A549 (cell line): Measurements from ENCODE around the gene COPS8. TPM values are rescaled to one million over a fixed set of nuclear protein-coding genes. Genes with fewer than 3 reads are reported as not detected.
A peak's percentile ranks its signal among the peaks of the same experiment; 100 is the strongest.

Source experiments
- ATAC-seq, 2 experiments: fragments of 200-7000 bp in 1 of 2; fragments of >200 bp in 1 of 2; cut with Nextera tagmentation in 1 of 2; cut with Tn5 transposase in 1 of 2; 3 replicates each; pipeline versions ENCODE4 v1.8.0 to v1.9.1; 2018 to 2020; ENCODE audit warnings: mild to moderate bottlenecking in 1 of 2, moderate library complexity in 1 of 2
- CTCF ChIA-PET: fragments of 300-600 bp; sonication (Branson Sonifier 250); formaldehyde crosslinking; extraction: SDS; loops from one replicate; lab custom pipeline; 2021; ENCODE audit warnings: antibody characterized with exemption, inconsistent platforms; lab: Yijun Ruan, JAX
- POLR2A ChIA-PET: fragments of 350-600 bp; formaldehyde crosslinking; extraction: SDS; loops from one replicate; lab custom pipeline; 2021; ENCODE audit warnings: antibody characterized with exemption, inconsistent platforms; lab: Yijun Ruan, JAX
- DNase-seq, 2 experiments: peaks; one replicate each; pipeline versions ENCODE4 v3.0.0 to v3.0.0-alpha.2; 2011 to 2016; ENCODE audit warnings: low read depth in 1 of 2, low spot score in 1 of 2
- FAIRE-seq: peaks from 2 replicates; lab custom pipeline; 2011; peaks lifted over from hg19 to GRCh38; lab: Jason Lieb, UNC
- H3K27ac ChIP-seq, 2 experiments: fragments of >200 bp; sonication (Bioruptor Twin); formaldehyde crosslinking; 3 replicates each; pipeline ENCODE4 v1.5.1; 2016 to 2017
- H3K4me1 ChIP-seq: fragments of >200 bp; sonication (Bioruptor Twin); formaldehyde crosslinking; 3 replicates; pipeline ENCODE4 v1.6.1; 2016
- H3K4me2 ChIP-seq: fragments of >200 bp; sonication (Bioruptor Twin); formaldehyde crosslinking; 3 replicates; pipeline ENCODE4 v1.6.1; 2016
- H3K4me3 ChIP-seq: fragments of >200 bp; sonication (Bioruptor Twin); formaldehyde crosslinking; 3 replicates; pipeline ENCODE4 v1.5.1; 2016
- H3K9me3 ChIP-seq: fragments of >200 bp; sonication (Bioruptor Twin); formaldehyde crosslinking; 3 replicates; pipeline ENCODE4 v1.6.1; 2016
- BHLHE40 ChIP-seq: IDR thresholded peaks from 2 replicates; pipeline ENCODE4 v1.6.1; 2012; ENCODE audit warnings: low read depth, low read length, inconsistent platforms
- CBX8 ChIP-seq: fragments of 200-600 bp; sonication (generic); IDR thresholded peaks from 2 replicates; pipeline ENCODE4 v1.6.1; 2016
- CHD4 ChIP-seq: fragments of 200-600 bp; sonication (generic); IDR thresholded peaks from 2 replicates; pipeline ENCODE4 v1.6.1; 2016; ENCODE audit warnings: antibody characterized with exemption, mild to moderate bottlenecking, borderline replicate concordance
- EHF ChIP-seq: fragments of 250-450 bp; sonication (Bioruptor Pico); IDR thresholded peaks from 2 replicates; pipeline ENCODE4 v1.5.0; 2020; ENCODE audit warnings: mild to moderate bottlenecking
- EHMT2 ChIP-seq: fragments of 200-600 bp; sonication (generic); IDR thresholded peaks from 2 replicates; pipeline ENCODE4 v1.6.1; 2016; ENCODE audit warnings: antibody characterized with exemption, low read depth, mild to moderate bottlenecking, moderate library complexity
- EP300 ChIP-seq, 2 experiments: fragments of >200 bp; sonication (Bioruptor Twin); formaldehyde crosslinking; IDR thresholded peaks; 2 replicates in 1 of 2; 3 replicates in 1 of 2; pipeline ENCODE4 v1.6.1; 2016 to 2017
- FOSB ChIP-seq: fragments of 250-450 bp; sonication (Bioruptor Pico); IDR thresholded peaks from 2 replicates; pipeline ENCODE4 v1.5.0; 2020; ENCODE audit warnings: mild to moderate bottlenecking, moderate library complexity
- FOSL2 ChIP-seq, 2 experiments: fragments of 450-650 bp in 1 of 2; fragments of >200 bp in 1 of 2; sonication (Bioruptor Twin) in 1 of 2; formaldehyde crosslinking; IDR thresholded peaks; 2 replicates each; pipeline versions ENCODE4 v1.5.0 to v1.6.1; 2016 to 2020; ENCODE audit warnings: mild to moderate bottlenecking in 1 of 2, moderate library complexity in 1 of 2
- HDAC2 ChIP-seq: fragments of 200-600 bp; sonication (generic); IDR thresholded peaks from 2 replicates; pipeline ENCODE4 v1.6.1; 2016
- HEYL ChIP-seq: fragments of 250-450 bp; sonication (Bioruptor Pico); IDR thresholded peaks from 2 replicates; pipeline ENCODE4 v1.8.0; 2021; ENCODE audit warnings: mild to moderate bottlenecking, moderate library complexity
- HOXA7 ChIP-seq: fragments of 250-450 bp; sonication (Bioruptor Pico); IDR thresholded peaks from 2 replicates; pipeline ENCODE4 v1.5.0; 2020; ENCODE audit warnings: mild to moderate bottlenecking, moderate library complexity
- HOXB13 ChIP-seq: fragments of 250-450 bp; sonication (Bioruptor Pico); IDR thresholded peaks from 2 replicates; pipeline ENCODE4 v1.5.0; 2020; ENCODE audit warnings: low read depth, mild to moderate bottlenecking, moderate library complexity
- JUN ChIP-seq, 2 experiments: fragments of >200 bp; sonication (Bioruptor Twin); formaldehyde crosslinking; IDR thresholded peaks; 2 replicates in 1 of 2; 3 replicates in 1 of 2; pipeline ENCODE4 v1.6.1; 2016 to 2017
- MAZ ChIP-seq: fragments of 150-350 bp; IDR thresholded peaks from 2 replicates; pipeline ENCODE4 v1.6.1; 2014; ENCODE audit warnings: antibody characterized with exemption, low read depth, low read length, borderline replicate concordance
- MYC ChIP-seq: IDR thresholded peaks from 2 replicates; pipeline ENCODE4 v1.6.1; 2012; ENCODE audit warnings: mild to moderate bottlenecking, inconsistent platforms, low read length, improper control_type of control experiment, borderline replicate concordance
- PHF8 ChIP-seq: fragments of 200-600 bp; sonication (generic); IDR thresholded peaks from 2 replicates; pipeline ENCODE4 v1.6.1; 2016; ENCODE audit warnings: low read depth, mild to moderate bottlenecking, antibody characterized with exemption, moderate library complexity, borderline replicate concordance
- POLR2AphosphoS2 ChIP-seq: conservative IDR thresholded peaks from 2 replicates; pipeline ENCODE4 v1.6.1; 2012; ENCODE audit warnings: low read length, improper control_type of control experiment, inconsistent platforms
- RAD21 ChIP-seq, 2 experiments: fragments of >200 bp in 1 of 2; sonication (Bioruptor Twin) in 1 of 2; formaldehyde crosslinking in 1 of 2; IDR thresholded peaks in 1 of 2; conservative IDR thresholded peaks in 1 of 2; 2 replicates in 1 of 2; 3 replicates in 1 of 2; pipeline ENCODE4 v1.6.1; 2012 to 2018; ENCODE audit warnings: inconsistent platforms in 1 of 2
- RCOR1 ChIP-seq: fragments of 150-350 bp; IDR thresholded peaks from 2 replicates; pipeline ENCODE4 v1.6.1; 2014; ENCODE audit warnings: antibody characterized with exemption, low read length, low read depth
- TP53 ChIP-seq: fragments of 250-450 bp; sonication (Bioruptor Pico); IDR thresholded peaks from 2 replicates; pipeline ENCODE4 v1.5.0; 2021; ENCODE audit warnings: mild to moderate bottlenecking, moderate library complexity
- ZFP36 ChIP-seq: fragments of 450-650 bp; IDR thresholded peaks from 2 replicates; pipeline ENCODE4 v1.6.1; 2014; ENCODE audit warnings: borderline replicate concordance; ENCODE audit not compliant: partially characterized antibody
- WGBS: methylation state at CpG from one replicate; pipeline ENCODE4 v1.1.6; 2017; ENCODE audit errors: missing lambda C conversion rate; 5-methylcytosine and 5-hydroxymethylcytosine counted together
- polyA plus RNA-seq, 4 experiments: library from polyadenylated mRNA; depleted of rRNA in 3 of 4; stranded (reverse); fragments of >200 nt; fragmentation: RNase III in 1 of 4; extraction: RNeasy Plus Mini Kit Qiagen cat#74134 plus additional on column Dnase treatment in 1 of 4; gene quantifications; 2 replicates in 3 of 4; 3 replicates in 1 of 4; pipeline ENCODE4 v1.2.3, GENCODE V29; 2011 to 2017
- TF ChIP-seq, protein P1 (sequence below): fragments of >200 bp; sonication (Bioruptor Twin); formaldehyde crosslinking; IDR thresholded peaks from 3 replicates; pipeline ENCODE4 v1.6.1; 2016
- TF ChIP-seq, protein P2 (sequence below): IDR thresholded peaks from 2 replicates; pipeline ENCODE4 v1.6.1; 2012; ENCODE audit warnings: low read depth, borderline replicate concordance
- TF ChIP-seq, protein P3 (sequence below): fragments of >200 bp; sonication (Bioruptor Twin); formaldehyde crosslinking; IDR thresholded peaks from 2 replicates; pipeline ENCODE4 v1.6.1; 2016
- TF ChIP-seq, protein P4 (sequence below): fragments of 450-650 bp; IDR thresholded peaks from 2 replicates; pipeline ENCODE4 v1.6.1; 2014; ENCODE audit warnings: antibody characterized with exemption
- TF ChIP-seq, protein P5 (sequence below): fragments of 250-450 bp; sonication (Bioruptor Pico); IDR thresholded peaks from 2 replicates; pipeline ENCODE4 v1.5.0; 2021; ENCODE audit warnings: mild to moderate bottlenecking, moderate library complexity, borderline replicate concordance
- TF ChIP-seq, protein P6 (sequence below): IDR thresholded peaks from 2 replicates; pipeline ENCODE4 v1.6.1; 2012

COPS8 gene
- polyA plus RNA-seq, 2 of the 4 experiments (the other 2 are of a cell fraction): 85.7 to 161 TPM

DNA sequence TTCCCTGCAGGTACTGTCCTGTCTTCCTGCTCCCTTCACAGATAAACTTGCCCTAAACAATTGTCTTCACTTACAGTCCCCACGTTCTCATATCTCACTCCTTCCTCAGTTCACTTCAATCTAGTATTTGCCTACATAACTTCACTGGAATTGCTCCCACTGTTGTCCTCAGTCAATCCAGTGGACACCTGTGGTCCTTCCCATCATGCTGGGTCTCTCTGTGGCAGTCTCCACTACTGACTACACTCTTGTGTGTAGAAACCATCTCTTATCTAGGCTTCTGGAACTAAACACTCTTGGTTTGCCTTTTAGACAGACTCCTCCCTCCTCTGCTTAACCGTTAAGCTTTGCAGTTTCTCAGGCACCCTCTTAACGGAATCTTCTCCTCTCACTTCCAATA is 58.8 kb downstream of the COPS8 start:
- CTCF ChIA-PET: interaction anchor here (2.7 kb wide), 1 partner anchor 22 kb away, joined by 9 read pairs; no protein-coding TSS in a partner anchor
- peaks cover 8% of the 10 kb centered on the region; the same call in 1 of the 3 replicates for H3K4me1 ChIP-seq
- POLR2A ChIA-PET: no interaction called here
- no peak overlapping the region for H3K4me2 ChIP-seq
- no peak for FAIRE-seq
- H3K27ac ChIP-seq: peak overlapping the region in 1 of 2 experiments; percentile 1; a peak in 2 of 6 replicates
- TF ChIP-seq EHF (CRISPR knock-in tag) (no peak), JUN (IDR thresholded peaks at IDR 0.05) (no peak), MYC (no peak), RCOR1 (no peak), CBX8 (no peak), EP300 (IDR thresholded peaks at IDR 0.05) (no peak)
- TF ChIP-seq, protein P1, sequence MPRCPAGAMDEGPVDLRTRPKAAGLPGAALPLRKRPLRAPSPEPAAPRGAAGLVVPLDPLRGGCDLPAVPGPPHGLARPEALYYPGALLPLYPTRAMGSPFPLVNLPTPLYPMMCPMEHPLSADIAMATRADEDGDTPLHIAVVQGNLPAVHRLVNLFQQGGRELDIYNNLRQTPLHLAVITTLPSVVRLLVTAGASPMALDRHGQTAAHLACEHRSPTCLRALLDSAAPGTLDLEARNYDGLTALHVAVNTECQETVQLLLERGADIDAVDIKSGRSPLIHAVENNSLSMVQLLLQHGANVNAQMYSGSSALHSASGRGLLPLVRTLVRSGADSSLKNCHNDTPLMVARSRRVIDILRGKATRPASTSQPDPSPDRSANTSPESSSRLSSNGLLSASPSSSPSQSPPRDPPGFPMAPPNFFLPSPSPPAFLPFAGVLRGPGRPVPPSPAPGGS: no peak
- WGBS: 25% methylated on average over 3 of the region's 3 CpGs
- ATAC-seq: no peak
- no peak overlapping the region for H3K4me3 ChIP-seq
- H3K9me3 ChIP-seq: peaks cover 41% of the 10 kb centered on the region
- no peak for DNase-seq

DNA sequence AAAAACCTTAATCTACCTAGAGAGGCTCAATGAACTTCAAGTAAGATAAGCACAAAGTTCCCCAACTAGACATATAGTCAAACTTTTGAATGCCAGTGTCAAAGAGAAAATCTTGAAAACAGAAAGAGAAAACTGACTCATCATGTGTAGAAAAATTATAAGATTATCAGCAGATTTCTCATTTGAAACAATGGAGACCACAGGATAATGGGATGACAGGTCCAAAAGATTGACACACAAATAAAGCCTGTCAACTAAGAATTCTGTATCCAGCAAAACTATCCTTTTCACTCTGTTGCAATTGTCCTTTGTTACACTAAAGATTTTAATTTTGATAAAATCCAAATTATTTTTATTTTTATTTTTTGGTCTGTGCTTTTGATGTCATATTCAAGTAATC is 61.6 kb downstream of the COPS8 start:
- Histone ChIP-seq H3K27ac (no peak overlapping the region), H3K9me3 (peaks cover 41% of the 10 kb centered on the region), H3K4me2 (no peak overlapping the region), H3K4me3 (no peak overlapping the region), H3K4me1 (peaks cover 8% of the 10 kb centered on the region; the same call in 1 of the 3 replicates)
- CTCF ChIA-PET: interaction anchor here (1.8 kb wide), 2 partner anchors 25 to 425 kb away, joined by 6 to 8 read pairs; no protein-coding TSS in a partner anchor
- DNase-seq (no peak), FAIRE-seq (no peak), ATAC-seq (no peak)
- POLR2A ChIA-PET: no interaction called here
- no peak for TF ChIP-seq POLR2AphosphoS2
- no peak for TF ChIP-seq FOSL2 (IDR thresholded peaks at IDR 0.05)
- TF ChIP-seq FOSL2 (CRISPR knock-in tag; IDR thresholded peaks at IDR 0.05): peak; percentile 59; the same call in 1 of the 2 replicates
- TF ChIP-seq EHMT2: no peak
- TF ChIP-seq, protein P2, sequence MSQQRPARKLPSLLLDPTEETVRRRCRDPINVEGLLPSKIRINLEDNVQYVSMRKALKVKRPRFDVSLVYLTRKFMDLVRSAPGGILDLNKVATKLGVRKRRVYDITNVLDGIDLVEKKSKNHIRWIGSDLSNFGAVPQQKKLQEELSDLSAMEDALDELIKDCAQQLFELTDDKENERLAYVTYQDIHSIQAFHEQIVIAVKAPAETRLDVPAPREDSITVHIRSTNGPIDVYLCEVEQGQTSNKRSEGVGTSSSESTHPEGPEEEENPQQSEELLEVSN: no peak
- TF ChIP-seq, protein P3, sequence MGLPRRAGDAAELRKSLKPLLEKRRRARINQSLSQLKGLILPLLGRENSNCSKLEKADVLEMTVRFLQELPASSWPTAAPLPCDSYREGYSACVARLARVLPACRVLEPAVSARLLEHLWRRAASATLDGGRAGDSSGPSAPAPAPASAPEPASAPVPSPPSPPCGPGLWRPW: no peak

DNA sequence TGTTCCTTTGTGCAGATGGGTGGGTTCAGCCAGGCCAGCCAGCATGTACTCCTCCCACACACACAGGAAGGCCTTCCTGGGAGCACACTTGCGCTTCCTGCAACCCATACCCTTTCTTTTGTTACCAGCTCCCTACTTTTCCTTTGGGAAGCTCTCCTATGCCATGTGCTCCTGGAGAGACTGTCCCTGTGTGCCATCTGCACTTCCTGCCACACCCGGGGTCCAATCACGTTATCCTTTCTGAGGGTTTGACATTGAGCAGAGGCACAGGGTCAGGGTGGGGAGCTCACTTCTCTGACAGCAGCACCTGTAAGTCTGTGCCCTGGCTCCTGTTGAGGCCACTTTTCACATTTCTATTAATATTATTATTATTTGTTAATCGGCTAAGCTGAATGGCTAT is 62.9 kb downstream of the COPS8 start:
- Histone ChIP-seq H3K9me3 (peaks cover 41% of the 10 kb centered on the region), H3K4me3 (no peak overlapping the region), H3K4me2 (no peak overlapping the region), H3K4me1 (peaks cover 4% of the 10 kb centered on the region; the same call in 1 of the 3 replicates), H3K27ac (no peak overlapping the region)
- CTCF ChIA-PET: interaction anchor here (0.8 to 1.9 kb wide), 7 partner anchors 17 to 596 kb away, joined by 3 to 7 read pairs (median 5); no protein-coding TSS in a partner anchor
- DNase-seq: no peak
- POLR2A ChIA-PET: no interaction called here
- no peak for ATAC-seq
- 57% methylated on average over 4 of the region's 4 CpGs for WGBS
- TF ChIP-seq RCOR1 (no peak), HEYL (no peak), MAZ (no peak), HOXB13 (CRISPR knock-in tag) (no peak), EHF (CRISPR knock-in tag) (no peak), PHF8 (no peak), HDAC2 (no peak), FOSB (CRISPR knock-in tag) (no peak), RAD21 (conservative IDR thresholded peaks at IDR 0.05 in 1 of 2, IDR thresholded peaks at IDR 0.05 in 1 of 2) (no peak), HOXA7 (CRISPR knock-in tag) (no peak), FOSL2 (IDR thresholded peaks at IDR 0.05) (no peak), FOSL2 (CRISPR knock-in tag; IDR thresholded peaks at IDR 0.05) (no peak), BHLHE40 (no peak), TP53 (CRISPR knock-in tag) (no peak), CHD4 (no peak), ZFP36 (no peak)
- TF ChIP-seq, protein P2: no peak
- TF ChIP-seq, protein P4, sequence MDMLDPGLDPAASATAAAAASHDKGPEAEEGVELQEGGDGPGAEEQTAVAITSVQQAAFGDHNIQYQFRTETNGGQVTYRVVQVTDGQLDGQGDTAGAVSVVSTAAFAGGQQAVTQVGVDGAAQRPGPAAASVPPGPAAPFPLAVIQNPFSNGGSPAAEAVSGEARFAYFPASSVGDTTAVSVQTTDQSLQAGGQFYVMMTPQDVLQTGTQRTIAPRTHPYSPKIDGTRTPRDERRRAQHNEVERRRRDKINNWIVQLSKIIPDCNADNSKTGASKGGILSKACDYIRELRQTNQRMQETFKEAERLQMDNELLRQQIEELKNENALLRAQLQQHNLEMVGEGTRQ: no peak
- TF ChIP-seq, protein P5, sequence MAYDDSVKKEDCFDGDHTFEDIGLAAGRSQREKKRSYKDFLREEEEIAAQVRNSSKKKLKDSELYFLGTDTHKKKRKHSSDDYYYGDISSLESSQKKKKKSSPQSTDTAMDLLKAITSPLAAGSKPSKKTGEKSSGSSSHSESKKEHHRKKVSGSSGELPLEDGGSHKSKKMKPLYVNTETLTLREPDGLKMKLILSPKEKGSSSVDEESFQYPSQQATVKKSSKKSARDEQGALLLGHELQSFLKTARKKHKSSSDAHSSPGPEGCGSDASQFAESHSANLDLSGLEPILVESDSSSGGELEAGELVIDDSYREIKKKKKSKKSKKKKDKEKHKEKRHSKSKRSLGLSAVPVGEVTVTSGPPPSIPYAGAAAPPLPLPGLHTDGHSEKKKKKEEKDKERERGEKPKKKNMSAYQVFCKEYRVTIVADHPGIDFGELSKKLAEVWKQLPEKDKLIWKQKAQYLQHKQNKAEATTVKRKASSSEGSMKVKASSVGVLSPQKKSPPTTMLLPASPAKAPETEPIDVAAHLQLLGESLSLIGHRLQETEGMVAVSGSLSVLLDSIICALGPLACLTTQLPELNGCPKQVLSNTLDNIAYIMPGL (CRISPR knock-in tag): no peak
- TF ChIP-seq, protein P6, sequence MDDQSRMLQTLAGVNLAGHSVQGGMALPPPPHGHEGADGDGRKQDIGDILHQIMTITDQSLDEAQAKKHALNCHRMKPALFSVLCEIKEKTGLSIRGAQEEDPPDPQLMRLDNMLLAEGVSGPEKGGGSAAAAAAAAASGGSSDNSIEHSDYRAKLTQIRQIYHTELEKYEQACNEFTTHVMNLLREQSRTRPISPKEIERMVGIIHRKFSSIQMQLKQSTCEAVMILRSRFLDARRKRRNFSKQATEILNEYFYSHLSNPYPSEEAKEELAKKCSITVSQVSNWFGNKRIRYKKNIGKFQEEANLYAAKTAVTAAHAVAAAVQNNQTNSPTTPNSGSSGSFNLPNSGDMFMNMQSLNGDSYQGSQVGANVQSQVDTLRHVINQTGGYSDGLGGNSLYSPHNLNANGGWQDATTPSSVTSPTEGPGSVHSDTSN: no peak
- FAIRE-seq: no peak
